Ishikawa (cell line): ENCODE measurements around the gene RBM34.

Experiments
- CEBPB ChIP-seq: IDR thresholded peaks from 2 replicates; pipeline ENCODE4 v1.6.1; 2012
- CREB1 ChIP-seq: IDR thresholded peaks from 2 replicates; pipeline ENCODE4 v1.6.1; 2012; ENCODE audit warnings: low read depth
- EGR1 ChIP-seq: IDR thresholded peaks from 2 replicates; pipeline ENCODE4 v1.6.1; 2012
- EP300 ChIP-seq: IDR thresholded peaks from 2 replicates; pipeline ENCODE4 v1.6.1; 2012; ENCODE audit warnings: borderline replicate concordance
- FOXM1 ChIP-seq: IDR thresholded peaks from 2 replicates; pipeline ENCODE4 v1.6.1; 2012; ENCODE audit warnings: low read depth, borderline replicate concordance
- NFIC ChIP-seq: IDR thresholded peaks from 2 replicates; pipeline ENCODE4 v1.6.1; 2012
- RAD21 ChIP-seq: IDR thresholded peaks from 2 replicates; pipeline ENCODE4 v1.6.1; 2012; ENCODE audit warnings: low read depth
- TCF12 ChIP-seq: IDR thresholded peaks from 2 replicates; pipeline ENCODE4 v1.6.1; 2012; ENCODE audit warnings: low read depth
- TEAD4 ChIP-seq: IDR thresholded peaks from 2 replicates; pipeline ENCODE4 v1.6.1; 2012
- YY1 ChIP-seq: IDR thresholded peaks from 2 replicates; pipeline ENCODE4 v1.6.1; 2012; ENCODE audit warnings: low read depth
- ZBTB7A ChIP-seq: IDR thresholded peaks from 2 replicates; pipeline ENCODE4 v1.6.1; 2012; ENCODE audit warnings: low read depth
- TF ChIP-seq, protein P1 (sequence below): IDR thresholded peaks from 2 replicates; pipeline ENCODE4 v1.6.1; 2012; ENCODE audit warnings: low read depth, mild to moderate bottlenecking
- TF ChIP-seq, protein P2 (sequence below): IDR thresholded peaks from 2 replicates; pipeline ENCODE4 v1.6.1; 2012
- TF ChIP-seq, protein P3 (sequence below): IDR thresholded peaks from 2 replicates; pipeline ENCODE4 v1.6.1; 2012

Gene RBM34

DNA sequence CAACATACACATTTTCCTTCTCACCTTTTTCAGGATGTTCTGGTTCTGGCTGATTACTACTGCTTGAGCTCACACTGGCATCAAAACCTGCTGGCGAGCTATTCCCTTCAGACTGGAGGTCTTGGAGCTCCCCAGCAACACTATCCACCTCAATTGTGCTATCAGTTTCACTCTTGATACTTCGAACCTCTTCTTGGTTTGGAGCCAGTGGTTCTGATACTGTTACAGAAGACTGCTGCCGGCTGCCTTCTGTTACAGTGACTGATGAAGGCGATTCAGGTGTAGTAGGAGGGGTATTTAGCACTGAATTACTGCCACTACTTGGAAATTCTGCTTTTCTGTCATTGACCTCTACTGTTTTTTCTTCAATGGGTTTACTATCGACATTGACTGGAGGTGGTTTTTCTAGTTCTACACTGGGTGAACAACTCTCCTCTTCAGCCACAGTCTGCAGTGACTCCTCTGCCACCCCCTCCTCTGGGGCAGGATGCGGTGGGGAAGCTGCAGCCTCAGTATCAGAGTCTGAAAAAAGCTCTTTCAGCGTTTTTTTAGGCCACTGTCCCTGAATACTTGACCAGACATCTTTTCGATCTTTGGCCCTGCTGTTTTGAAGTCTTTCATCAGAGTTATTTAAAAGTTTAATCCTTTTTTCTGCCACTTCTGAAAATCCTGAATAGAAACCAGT is 20.7 kb upstream of the RBM34 start:
- TF ChIP-seq EP300 (no peak), EGR1 (no peak), NFIC (no peak)

DNA sequence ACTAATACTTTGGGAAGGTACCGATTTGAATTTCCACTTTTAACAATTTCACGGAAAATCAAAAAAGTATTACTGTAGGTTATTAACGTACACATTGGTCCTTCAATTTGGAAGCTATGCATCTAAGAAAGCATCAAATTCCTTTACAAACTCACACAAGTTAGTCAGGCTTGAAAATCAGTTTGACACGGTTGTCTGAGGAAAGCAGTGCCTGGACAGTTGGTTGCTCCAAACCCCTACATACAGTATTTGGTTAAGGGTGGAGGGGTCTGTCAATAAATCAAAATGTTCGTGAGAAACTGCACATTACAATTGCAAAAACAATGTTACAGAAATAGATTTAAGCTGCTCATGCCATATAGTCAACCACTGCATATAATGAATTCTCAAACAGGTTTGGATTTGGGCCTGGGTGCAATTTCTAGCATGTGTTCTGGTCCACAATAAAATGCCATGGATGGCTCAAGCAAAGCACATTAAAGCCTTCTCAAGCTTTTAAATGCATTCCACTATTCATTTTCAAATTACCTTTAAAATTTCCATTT is 19.9 kb upstream of the RBM34 start:
- TF ChIP-seq CEBPB, result no peak
- TF ChIP-seq, protein P1, sequence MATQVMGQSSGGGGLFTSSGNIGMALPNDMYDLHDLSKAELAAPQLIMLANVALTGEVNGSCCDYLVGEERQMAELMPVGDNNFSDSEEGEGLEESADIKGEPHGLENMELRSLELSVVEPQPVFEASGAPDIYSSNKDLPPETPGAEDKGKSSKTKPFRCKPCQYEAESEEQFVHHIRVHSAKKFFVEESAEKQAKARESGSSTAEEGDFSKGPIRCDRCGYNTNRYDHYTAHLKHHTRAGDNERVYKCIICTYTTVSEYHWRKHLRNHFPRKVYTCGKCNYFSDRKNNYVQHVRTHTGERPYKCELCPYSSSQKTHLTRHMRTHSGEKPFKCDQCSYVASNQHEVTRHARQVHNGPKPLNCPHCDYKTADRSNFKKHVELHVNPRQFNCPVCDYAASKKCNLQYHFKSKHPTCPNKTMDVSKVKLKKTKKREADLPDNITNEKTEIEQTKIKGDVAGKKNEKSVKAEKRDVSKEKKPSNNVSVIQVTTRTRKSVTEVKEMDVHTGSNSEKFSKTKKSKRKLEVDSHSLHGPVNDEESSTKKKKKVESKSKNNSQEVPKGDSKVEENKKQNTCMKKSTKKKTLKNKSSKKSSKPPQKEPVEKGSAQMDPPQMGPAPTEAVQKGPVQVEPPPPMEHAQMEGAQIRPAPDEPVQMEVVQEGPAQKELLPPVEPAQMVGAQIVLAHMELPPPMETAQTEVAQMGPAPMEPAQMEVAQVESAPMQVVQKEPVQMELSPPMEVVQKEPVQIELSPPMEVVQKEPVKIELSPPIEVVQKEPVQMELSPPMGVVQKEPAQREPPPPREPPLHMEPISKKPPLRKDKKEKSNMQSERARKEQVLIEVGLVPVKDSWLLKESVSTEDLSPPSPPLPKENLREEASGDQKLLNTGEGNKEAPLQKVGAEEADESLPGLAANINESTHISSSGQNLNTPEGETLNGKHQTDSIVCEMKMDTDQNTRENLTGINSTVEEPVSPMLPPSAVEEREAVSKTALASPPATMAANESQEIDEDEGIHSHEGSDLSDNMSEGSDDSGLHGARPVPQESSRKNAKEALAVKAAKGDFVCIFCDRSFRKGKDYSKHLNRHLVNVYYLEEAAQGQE, result no peak
- no peak for TF ChIP-seq CREB1
- TF ChIP-seq EGR1, result no peak
- TF ChIP-seq, protein P2, sequence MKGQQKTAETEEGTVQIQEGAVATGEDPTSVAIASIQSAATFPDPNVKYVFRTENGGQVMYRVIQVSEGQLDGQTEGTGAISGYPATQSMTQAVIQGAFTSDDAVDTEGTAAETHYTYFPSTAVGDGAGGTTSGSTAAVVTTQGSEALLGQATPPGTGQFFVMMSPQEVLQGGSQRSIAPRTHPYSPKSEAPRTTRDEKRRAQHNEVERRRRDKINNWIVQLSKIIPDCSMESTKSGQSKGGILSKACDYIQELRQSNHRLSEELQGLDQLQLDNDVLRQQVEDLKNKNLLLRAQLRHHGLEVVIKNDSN, result no peak
- no peak for TF ChIP-seq EP300
- TF ChIP-seq TEAD4, result no peak
- TF ChIP-seq, protein P3, sequence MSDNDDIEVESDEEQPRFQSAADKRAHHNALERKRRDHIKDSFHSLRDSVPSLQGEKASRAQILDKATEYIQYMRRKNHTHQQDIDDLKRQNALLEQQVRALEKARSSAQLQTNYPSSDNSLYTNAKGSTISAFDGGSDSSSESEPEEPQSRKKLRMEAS, result no peak
- TF ChIP-seq YY1, result no peak
- TF ChIP-seq NFIC, result no peak

DNA sequence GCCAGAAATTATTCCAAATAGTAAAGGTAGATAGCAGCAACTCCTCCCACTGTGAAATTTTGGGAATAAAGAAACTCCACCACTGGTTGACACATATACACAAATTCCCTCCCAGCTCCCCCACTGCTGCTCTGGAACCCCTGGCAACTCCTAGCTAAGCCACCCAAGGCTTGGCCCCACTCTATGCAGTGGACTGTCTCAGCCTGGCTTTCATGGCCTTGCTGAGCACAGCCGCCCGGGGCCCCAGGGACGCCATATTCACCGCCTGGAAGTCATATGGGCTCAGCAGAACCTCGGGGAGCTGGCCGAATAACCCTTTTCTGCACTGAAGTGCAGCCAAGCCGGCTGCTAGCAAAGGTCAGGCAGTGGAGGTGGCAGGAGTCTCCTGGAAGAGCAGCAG is 15.4 kb upstream of the RBM34 start:
- no peak for TF ChIP-seq FOXM1
- TF ChIP-seq YY1, result no peak
- no peak for TF ChIP-seq EP300
- TF ChIP-seq ZBTB7A, result no peak

DNA sequence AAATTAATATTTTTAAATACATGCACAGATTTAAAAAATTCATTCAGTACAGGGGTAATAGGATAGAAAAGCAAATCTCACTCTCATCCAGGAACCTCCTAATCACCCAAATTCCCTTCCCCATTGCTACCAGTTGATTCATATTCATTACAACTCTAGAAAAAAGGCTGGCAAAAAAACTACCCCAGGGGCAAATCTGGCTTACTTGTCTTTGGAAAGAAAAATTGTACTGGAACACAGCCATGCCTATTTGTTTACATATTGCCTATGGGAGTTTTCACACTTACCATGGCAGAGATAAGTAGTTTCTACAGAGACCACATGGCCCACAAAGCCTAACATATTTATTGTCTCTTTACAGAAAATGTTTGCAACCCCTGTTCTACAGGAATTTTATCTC is 8.9 kb upstream of the RBM34 start:
- TF ChIP-seq EGR1, result no peak
- TF ChIP-seq, protein P1, result no peak
- TF ChIP-seq, protein P2, result no peak
- TF ChIP-seq ZBTB7A, result no peak

DNA sequence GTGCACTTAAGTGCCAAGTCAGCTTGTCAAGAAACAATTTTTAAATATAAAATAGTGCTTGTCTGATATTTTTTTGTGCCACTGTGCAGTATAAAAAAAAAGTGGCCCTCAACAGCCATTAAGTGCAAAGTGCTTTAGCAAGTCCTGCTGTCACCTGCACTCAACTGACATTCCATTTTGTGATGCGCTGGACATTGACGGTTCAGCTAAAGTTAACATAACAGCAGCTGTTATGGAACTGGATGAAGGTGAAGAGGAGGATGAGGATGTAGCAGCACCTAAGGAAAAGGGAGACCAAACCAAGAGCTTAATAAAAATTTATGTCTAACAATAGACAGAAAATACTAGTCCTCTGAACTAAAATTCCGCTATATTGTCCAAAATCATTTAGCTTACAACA is 7.3 kb upstream of the RBM34 start:
- TF ChIP-seq TCF12 (no peak), RAD21 (no peak), FOXM1 (no peak), TEAD4 (no peak), NFIC (no peak), YY1 (no peak), CEBPB (no peak), CREB1 (no peak), ZBTB7A (no peak)
- TF ChIP-seq, protein P2, result no peak
- TF ChIP-seq, protein P1, result no peak
- TF ChIP-seq, protein P3, result no peak
